IgD-negative memory B cell (primary cell): ENCODE measurements around the gene UTS2. TPM values are rescaled to one million over a fixed set of nuclear protein-coding genes. Genes with fewer than 3 reads are reported as not detected.

Source experiments
- H3K27ac Mint-ChIP-seq, 3 donors: one replicate each; pipeline ENCODE4 v1.8.0; 2020 to 2022; ENCODE audit warnings: mild to moderate bottlenecking in 3 of 3, mixed read lengths in 3 of 3, moderate library complexity in 1 of 3
- H3K27me3 Mint-ChIP-seq: one replicate; pipeline ENCODE4 v1.8.0; 2021; ENCODE audit warnings: mixed read lengths
- H3K36me3 Mint-ChIP-seq: one replicate; pipeline ENCODE4 v1.8.0; 2020; ENCODE audit warnings: mild to moderate bottlenecking, mixed read lengths
- H3K4me1 Mint-ChIP-seq, 3 donors: one replicate each; pipeline ENCODE4 v1.8.0; 2020 to 2022; ENCODE audit warnings: mixed read lengths in 3 of 3, mild to moderate bottlenecking in 1 of 3
- H3K4me3 Mint-ChIP-seq, 4 donors: one replicate each; pipeline ENCODE4 v1.8.0; 2020 to 2022; ENCODE audit warnings: mild to moderate bottlenecking in 4 of 4, mixed read lengths in 4 of 4, moderate library complexity in 3 of 4
- H3K9me3 Mint-ChIP-seq, 3 donors: one replicate each; pipeline ENCODE4 v1.8.0; 2020 to 2021; ENCODE audit warnings: mixed read lengths in 3 of 3, mild to moderate bottlenecking in 1 of 3
- polyA plus RNA-seq: library from polyadenylated mRNA; unstranded; fragments of 300-500 nt; fragmentation: Illumina TruSeq; gene quantifications from one replicate; pipeline ENCODE4 v1.2.3, GENCODE V29; 2021

The UTS2 gene
- polyA plus RNA-seq, 1 donor from 2014 or later, result not detected

DNA sequence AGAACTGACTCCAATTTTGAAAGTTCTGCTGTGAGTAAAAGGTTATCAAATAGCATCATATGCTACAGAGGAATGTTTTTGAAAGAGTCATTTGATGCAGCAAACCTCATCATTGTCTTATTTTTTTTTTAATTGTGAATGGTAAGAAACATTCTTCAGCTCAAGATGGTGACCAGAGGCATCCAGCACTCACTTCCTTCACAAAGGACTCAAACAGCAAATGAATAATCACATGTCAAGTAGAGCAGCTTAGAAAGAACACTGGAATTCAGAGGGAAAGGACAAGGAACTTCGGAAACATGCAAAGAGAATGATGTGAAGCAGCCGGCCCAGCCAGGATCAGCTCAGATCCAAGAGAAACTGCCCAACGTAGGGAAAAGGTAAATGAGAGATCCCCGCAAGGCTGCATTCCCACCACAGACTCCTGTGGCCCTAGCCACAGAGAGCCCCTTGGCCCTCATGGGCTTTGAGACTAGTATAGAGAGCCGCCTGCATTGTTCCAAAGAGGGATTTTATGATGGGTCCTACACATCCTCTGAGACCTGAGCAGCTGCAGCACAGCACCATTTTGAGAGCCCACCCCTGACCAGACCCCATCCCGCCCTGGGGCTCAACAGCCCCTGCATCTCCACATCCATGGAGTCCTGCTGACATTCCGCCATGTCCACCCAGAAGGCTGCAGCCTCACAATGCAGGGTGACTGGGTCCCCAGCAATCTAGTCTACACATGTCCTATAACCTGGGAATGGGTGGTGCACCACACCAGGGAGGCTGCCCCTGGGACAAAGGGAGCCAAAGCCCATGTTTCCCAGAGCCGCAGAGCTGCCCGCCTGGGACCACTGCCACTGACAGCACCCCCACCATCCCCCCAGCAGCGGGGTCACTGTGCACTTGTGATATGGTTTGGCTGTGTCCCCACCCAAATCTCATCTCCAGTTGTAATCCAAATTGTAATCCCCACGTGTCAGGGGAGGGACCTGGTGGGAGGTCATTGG, 21.2 kb upstream of the UTS2 start:
- Mint-ChIP-seq H3K4me1 (no peaks in the 10 kb centered on the region), H3K27me3 (peaks cover 10% of the 10 kb centered on the region), H3K27ac (no peak overlapping the region), H3K36me3 (peaks cover 4% of the 10 kb centered on the region), H3K9me3 (peaks cover 5 to 16% (median 14%) of the 10 kb centered on the region in 3 donors), H3K4me3 (no peak overlapping the region)

- no peaks in the 10 kb centered on the region for H3K4me1 Mint-ChIP-seq
- no peaks in the 10 kb centered on the region for H3K9me3 Mint-ChIP-seq
- peaks cover 2% of the 10 kb centered on the region for H3K36me3 Mint-ChIP-seq
- H3K27ac Mint-ChIP-seq, result no peak overlapping the region
- no peak overlapping the region for H3K4me3 Mint-ChIP-seq
- peaks cover 12% of the 10 kb centered on the region for H3K27me3 Mint-ChIP-seq
Observed at GRCh38 chr1:7871136-7871535, 18.3 kb upstream of the UTS2 start.

- Mint-ChIP-seq H3K36me3 (peaks cover 2% of the 10 kb centered on the region), H3K4me1 (no peaks in the 10 kb centered on the region), H3K27ac (no peak overlapping the region), H3K9me3 (no peaks in the 10 kb centered on the region), H3K4me3 (no peak overlapping the region), H3K27me3 (peaks cover 9% of the 10 kb centered on the region)
Observed at GRCh38 chr1:7869136-7869920, 16.5 kb upstream of the UTS2 start.

DNA sequence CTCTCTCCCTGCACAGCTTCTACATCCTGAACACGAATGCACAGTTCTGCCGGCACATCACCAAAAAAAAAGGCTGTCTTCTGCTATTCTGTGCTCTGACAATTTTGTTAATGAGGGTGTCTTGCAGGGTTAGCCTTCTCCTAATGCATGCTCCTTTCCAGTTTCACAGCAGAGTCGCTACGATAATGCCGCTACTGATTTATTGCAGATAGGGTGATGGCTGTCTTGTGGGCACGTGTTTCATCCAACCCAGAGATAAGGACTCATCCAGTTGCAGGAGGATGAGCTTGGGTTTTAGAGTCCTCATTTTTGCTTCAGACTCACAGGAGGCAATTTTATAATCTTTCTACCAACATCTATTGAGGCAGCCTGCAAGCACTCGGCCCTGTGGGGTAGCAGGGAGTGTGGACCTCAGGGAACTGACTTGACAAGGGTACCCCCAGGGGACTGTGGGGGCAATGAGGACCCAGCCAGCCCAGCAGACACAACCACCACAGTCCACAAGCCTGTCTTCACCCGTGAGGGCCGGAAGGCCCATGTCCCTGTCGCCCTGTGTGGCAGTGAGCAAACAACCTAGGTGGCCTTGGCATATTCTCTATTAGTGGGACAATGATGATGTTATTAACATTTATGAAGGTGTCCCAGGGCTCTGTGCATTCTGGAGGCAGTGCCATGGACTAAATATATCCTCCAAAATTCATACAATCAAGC, 15.4 kb upstream of the UTS2 start:
- H3K9me3 Mint-ChIP-seq, result no peaks in the 10 kb centered on the region
- no peak overlapping the region for H3K4me3 Mint-ChIP-seq
- H3K27ac Mint-ChIP-seq, result no peak overlapping the region
- peaks cover 9% of the 10 kb centered on the region for H3K27me3 Mint-ChIP-seq
- peaks cover under 1% of the 10 kb centered on the region for H3K36me3 Mint-ChIP-seq
- H3K4me1 Mint-ChIP-seq, result no peaks in the 10 kb centered on the region

DNA sequence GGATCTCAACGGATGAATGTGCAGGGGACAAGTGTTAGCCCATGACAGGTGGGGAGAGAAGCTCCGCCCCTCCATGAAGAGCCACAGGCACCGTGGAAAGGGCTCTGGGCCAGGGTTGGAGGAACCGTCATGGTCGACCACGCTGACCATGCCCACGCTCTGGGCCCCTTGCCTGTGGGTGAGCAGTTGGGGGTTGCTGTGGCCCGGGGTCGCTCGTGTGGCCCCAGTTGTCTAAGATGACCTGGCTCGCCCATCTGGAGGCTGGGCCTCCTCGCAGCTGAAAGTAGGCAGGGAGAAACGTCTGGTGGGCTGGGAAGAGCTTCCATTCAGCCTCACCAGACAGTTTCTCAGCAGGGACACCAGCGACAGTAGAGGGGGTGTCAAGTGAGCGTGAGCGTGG, 13.1 kb upstream of the UTS2 start:
- Mint-ChIP-seq H3K27ac (no peak overlapping the region), H3K27me3 (peaks cover 9% of the 10 kb centered on the region), H3K9me3 (no peaks in the 10 kb centered on the region), H3K4me3 (no peak overlapping the region), H3K4me1 (no peaks in the 10 kb centered on the region), H3K36me3 (no peaks in the 10 kb centered on the region)

DNA sequence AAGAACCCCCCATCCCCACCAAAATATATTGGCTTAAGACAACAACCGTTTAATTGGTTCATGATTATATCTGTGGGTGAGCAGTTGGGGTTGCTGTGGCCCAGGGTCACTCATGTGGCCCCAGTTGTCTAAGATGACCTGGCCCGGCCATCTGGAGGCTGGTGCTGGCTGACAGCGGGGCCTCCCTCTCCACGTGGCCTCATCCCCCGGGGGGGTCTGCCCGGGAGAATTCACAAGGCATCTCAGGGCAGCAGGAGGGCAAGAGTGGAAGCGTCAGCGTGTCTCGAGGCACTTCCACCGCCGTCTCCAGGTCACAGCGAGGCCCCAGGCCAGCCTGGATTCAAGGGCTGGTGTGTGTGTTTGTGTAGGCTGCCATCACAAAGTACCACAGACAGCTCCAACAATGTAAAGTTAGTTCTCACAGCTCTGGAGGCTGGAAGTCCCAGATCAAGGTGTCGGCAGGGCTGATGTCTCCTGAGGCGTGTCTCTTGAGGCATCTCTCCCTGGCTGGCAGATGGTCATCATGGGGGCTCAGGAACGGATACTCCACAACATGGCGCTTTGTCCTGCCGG, 11.0 kb upstream of the UTS2 start:
- no peaks in the 10 kb centered on the region for H3K4me1 Mint-ChIP-seq
- H3K36me3 Mint-ChIP-seq, result no peaks in the 10 kb centered on the region
- H3K4me3 Mint-ChIP-seq, result no peak overlapping the region
- H3K9me3 Mint-ChIP-seq, result no peaks in the 10 kb centered on the region
- peaks cover 9% of the 10 kb centered on the region for H3K27me3 Mint-ChIP-seq
- no peak overlapping the region for H3K27ac Mint-ChIP-seq

DNA sequence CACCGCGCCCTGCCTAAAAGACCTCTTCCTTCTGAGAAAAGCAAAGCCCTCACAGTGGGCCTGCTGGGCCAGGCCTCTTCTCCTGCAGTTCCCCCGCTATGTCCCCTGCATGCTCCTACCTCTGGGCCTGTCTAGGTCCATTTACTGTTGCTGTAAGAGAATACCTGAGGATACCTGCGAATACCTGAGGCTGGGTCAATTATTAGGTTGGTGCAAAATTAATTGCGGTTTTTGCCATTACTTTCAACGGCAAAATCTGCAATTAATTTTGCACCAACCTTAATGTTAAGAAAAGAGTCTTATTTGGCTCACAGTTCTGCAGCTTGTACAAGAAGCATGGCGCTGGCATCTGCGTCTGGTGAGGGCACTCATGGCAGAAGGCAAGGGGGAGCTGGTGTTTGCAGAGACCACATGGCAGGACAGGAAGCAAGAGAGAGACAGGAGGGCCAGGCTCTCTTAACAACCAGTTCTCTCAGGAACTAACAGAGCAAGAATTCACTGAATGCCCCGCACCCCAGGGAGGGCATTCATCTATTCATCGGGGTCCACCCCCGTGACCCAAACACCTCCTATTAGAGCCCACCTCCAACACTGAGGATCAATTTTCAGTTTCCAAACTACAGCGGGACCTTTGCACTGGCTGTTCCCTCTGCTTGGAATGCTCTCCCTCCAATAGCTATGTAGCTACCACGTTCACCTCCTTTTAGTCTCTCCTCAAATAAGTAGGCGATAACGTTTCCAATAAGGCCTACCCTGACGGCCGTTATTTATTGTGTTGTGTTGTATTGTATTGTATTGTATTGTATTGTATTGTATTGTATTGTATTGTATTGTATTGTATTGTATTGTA, 9.6 kb upstream of the UTS2 start:
- Mint-ChIP-seq H3K27me3 (peaks cover 9% of the 10 kb centered on the region), H3K36me3 (no peaks in the 10 kb centered on the region), H3K4me1 (no peaks in the 10 kb centered on the region), H3K27ac (no peak overlapping the region), H3K9me3 (no peaks in the 10 kb centered on the region), H3K4me3 (no peak overlapping the region)

GRCh38 chr1:7861452-7861851, 8.6 kb upstream of the UTS2 start:
- Mint-ChIP-seq H3K36me3 (no peaks in the 10 kb centered on the region), H3K4me3 (no peak overlapping the region), H3K4me1 (no peaks in the 10 kb centered on the region), H3K27ac (no peak overlapping the region), H3K27me3 (peaks cover 5% of the 10 kb centered on the region), H3K9me3 (no peaks in the 10 kb centered on the region)

DNA sequence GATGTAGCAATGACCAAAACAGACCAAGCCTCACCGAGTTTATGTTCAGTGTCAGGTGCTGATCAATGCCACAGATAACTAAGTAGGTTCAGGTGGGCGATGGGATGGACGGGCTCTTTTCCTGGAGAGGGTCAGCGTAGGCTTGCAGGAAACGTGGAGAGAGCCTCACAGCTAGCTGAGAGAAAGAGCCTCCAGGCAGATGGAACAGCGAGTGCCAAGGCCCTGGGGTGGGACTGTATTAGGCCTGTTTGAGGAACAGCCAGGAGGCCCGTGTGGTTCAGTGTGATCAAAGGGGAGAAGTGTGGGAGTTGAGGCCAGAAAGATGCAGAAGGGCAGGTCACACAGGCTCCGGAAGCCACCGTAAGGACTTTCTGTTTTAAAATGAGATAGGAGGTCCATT, 7.3 kb upstream of the UTS2 start:
- Mint-ChIP-seq H3K36me3 (no peaks in the 10 kb centered on the region), H3K4me3 (no peak overlapping the region), H3K27me3 (peaks cover 4% of the 10 kb centered on the region), H3K9me3 (no peaks in the 10 kb centered on the region), H3K27ac (no peak overlapping the region), H3K4me1 (peaks cover 0 to 3% (median 0%) of the 10 kb centered on the region in 3 donors)

DNA sequence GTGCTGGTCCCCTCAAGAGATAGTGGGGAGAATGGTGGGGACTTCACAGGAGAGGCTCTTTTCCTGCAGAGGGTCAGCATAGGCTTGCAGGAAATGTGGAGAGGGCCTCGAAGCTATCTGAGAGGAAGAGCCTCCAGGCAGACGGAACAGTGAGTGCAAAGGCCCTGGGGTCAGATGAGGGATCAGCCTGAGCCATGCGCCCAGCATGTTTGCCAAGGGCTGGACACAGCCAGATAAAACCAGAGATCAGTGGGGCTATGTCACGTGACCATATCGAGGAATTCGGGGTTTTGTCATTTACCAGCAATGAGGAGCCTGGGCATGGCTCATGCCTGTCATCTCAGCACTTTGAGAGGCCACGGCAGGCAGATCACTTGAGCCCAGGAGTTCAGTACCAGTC, 6.5 kb upstream of the UTS2 start:
- no peak overlapping the region for H3K4me3 Mint-ChIP-seq
- H3K27ac Mint-ChIP-seq, result no peak overlapping the region
- peaks cover 4% of the 10 kb centered on the region for H3K27me3 Mint-ChIP-seq

DNA sequence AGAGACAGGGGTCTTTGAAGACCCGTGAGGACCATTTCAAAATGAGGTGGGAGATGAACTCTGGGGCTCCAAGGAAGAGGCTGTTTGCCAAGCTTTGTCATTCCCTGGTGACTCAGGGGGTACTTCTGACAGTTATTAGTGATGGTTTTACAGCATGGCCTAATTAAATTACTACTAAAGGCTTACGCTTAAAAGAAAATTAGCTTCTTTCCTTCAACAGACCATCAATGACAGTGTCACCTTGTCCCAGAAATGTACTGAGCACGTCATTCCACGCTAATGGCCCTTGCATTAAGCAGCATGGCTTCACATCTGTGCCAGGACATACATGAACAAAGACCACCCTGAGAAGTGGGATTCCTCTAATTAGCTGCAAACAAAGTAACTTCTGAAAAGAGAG, 5.1 kb upstream of the UTS2 start:
- H3K4me1 Mint-ChIP-seq, result peaks cover 0 to 3% (median 0%) of the 10 kb centered on the region in 3 donors
- H3K27me3 Mint-ChIP-seq, result peaks cover 4% of the 10 kb centered on the region
- no peak overlapping the region for H3K27ac Mint-ChIP-seq
- no peaks in the 10 kb centered on the region for H3K36me3 Mint-ChIP-seq
- no peaks in the 10 kb centered on the region for H3K9me3 Mint-ChIP-seq
- H3K4me3 Mint-ChIP-seq, result no peak overlapping the region

More for the DNA sequence above, 6.5 kb upstream of the UTS2 start:
- H3K4me1 Mint-ChIP-seq, result peaks cover 0 to 3% (median 0%) of the 10 kb centered on the region in 3 donors
- no peaks in the 10 kb centered on the region for H3K9me3 Mint-ChIP-seq
- H3K36me3 Mint-ChIP-seq, result no peaks in the 10 kb centered on the region

- Mint-ChIP-seq H3K4me1 (peaks cover 0 to 3% (median 0%) of the 10 kb centered on the region in 3 donors), H3K36me3 (no peaks in the 10 kb centered on the region), H3K4me3 (no peak overlapping the region), H3K27ac (no peak overlapping the region), H3K9me3 (no peaks in the 10 kb centered on the region), H3K27me3 (peaks cover 4% of the 10 kb centered on the region)
Observed at GRCh38 chr1:7857000-7857399, 4.1 kb upstream of the UTS2 start.

- Mint-ChIP-seq H3K27ac (no peak overlapping the region), H3K4me3 (no peak overlapping the region), H3K4me1 (peaks cover 0 to 3% (median 0%) of the 10 kb centered on the region in 3 donors), H3K36me3 (no peaks in the 10 kb centered on the region), H3K27me3 (peaks cover 5% of the 10 kb centered on the region), H3K9me3 (no peaks in the 10 kb centered on the region)
Observed at GRCh38 chr1:7856345-7856744, 3.5 kb upstream of the UTS2 start.

DNA sequence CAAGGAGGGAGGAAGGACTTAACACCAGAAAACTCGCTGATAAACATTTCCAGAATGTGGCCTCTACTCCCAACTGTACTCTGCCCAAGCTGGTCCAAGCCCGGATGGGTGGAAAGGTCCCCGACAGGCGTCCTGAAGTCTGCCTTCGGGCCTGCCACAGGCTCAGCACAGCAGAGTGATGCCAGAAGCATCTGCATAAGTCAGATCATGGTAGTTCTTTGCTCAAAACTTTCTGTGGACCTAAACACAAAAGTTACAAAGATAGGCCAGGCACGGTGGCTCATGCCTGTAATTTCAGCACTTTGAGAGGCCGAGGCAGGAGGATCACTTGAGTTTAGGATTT, 790 bp upstream of the UTS2 start:
- Mint-ChIP-seq H3K4me3 (no peak overlapping the region), H3K27me3 (peaks cover 15% of the 10 kb centered on the region), H3K9me3 (no peaks in the 10 kb centered on the region), H3K27ac (no peak overlapping the region), H3K36me3 (no peaks in the 10 kb centered on the region), H3K4me1 (peaks cover 0 to 3% (median 2%) of the 10 kb centered on the region in 3 donors)
